ENCODE measurements around the gene FOXE3. TPM values are rescaled to one million over a fixed set of nuclear protein-coding genes. Genes with fewer than 3 reads are reported as not detected.

Gene FOXE3
- total and polyA plus RNA-seq, 5 donors from 2014 or later = not detected

GRCh38 chr1:47396671-47397196 lies 19.4 kb upstream of the FOXE3 start:
- Histone ChIP-seq H3K36me3 (ENCODE audit: control insufficient read depth, insufficient read depth, low read length) (no peaks in the 10 kb centered on the region), H3K4me3 (ENCODE audit: low read depth, low read length) (no peak overlapping the region), H3K9me3 (ENCODE audit: control insufficient read depth in 2 of 2, low read length in 2 of 2) (no peaks in the 10 kb centered on the region), H3K27me3 (ENCODE audit: control insufficient read depth, insufficient read depth, low read length) (peaks cover 2% of the 10 kb centered on the region), H3K27ac (ENCODE audit: insufficient read depth, low read length, poor library complexity, severe bottlenecking) (no peak overlapping the region), H3K4me1 (ENCODE audit: control insufficient read depth, insufficient read depth, low read length, poor library complexity, severe bottlenecking) (no peaks in the 10 kb centered on the region)
- Mint-ChIP-seq H3K4me3 (no peak overlapping the region), H3K4me1 (no peaks in the 10 kb centered on the region), H3K27ac (no peak overlapping the region), H3K27me3 (peaks cover 40% of the 10 kb centered on the region), H3K36me3 (no peaks in the 10 kb centered on the region), H3K9me3 (no peaks in the 10 kb centered on the region)
- no peak for ATAC-seq (ENCODE audit: low read depth in 2 of 2)
- DNase-seq = no peak

GRCh38 chr1:47399138-47399845 lies 16.8 kb upstream of the FOXE3 start:
- ATAC-seq (ENCODE audit: low read depth in 2 of 2) (no peak), DNase-seq (no peak)
- Mint-ChIP-seq H3K4me3 (no peak overlapping the region), H3K4me1 (no peaks in the 10 kb centered on the region), H3K36me3 (no peaks in the 10 kb centered on the region), H3K27me3 (peaks cover 46% of the 10 kb centered on the region), H3K9me3 (no peaks in the 10 kb centered on the region), H3K27ac (no peak overlapping the region)
- Histone ChIP-seq H3K9me3 (ENCODE audit: control insufficient read depth in 2 of 2, low read length in 2 of 2) (no peaks in the 10 kb centered on the region), H3K4me1 (ENCODE audit: control insufficient read depth, insufficient read depth, low read length, poor library complexity, severe bottlenecking) (no peaks in the 10 kb centered on the region), H3K27ac (ENCODE audit: insufficient read depth, low read length, poor library complexity, severe bottlenecking) (no peak overlapping the region), H3K4me3 (ENCODE audit: low read depth, low read length) (no peak overlapping the region), H3K36me3 (ENCODE audit: control insufficient read depth, insufficient read depth, low read length) (no peaks in the 10 kb centered on the region), H3K27me3 (ENCODE audit: control insufficient read depth, insufficient read depth, low read length) (peaks cover 2% of the 10 kb centered on the region)

- Histone ChIP-seq H3K36me3 (ENCODE audit: control insufficient read depth, insufficient read depth, low read length) (no peaks in the 10 kb centered on the region), H3K4me1 (ENCODE audit: control insufficient read depth, insufficient read depth, low read length, poor library complexity, severe bottlenecking) (no peaks in the 10 kb centered on the region), H3K27me3 (ENCODE audit: control insufficient read depth, insufficient read depth, low read length) (peaks cover 2% of the 10 kb centered on the region), H3K9me3 (ENCODE audit: control insufficient read depth in 2 of 2, low read length in 2 of 2) (no peaks in the 10 kb centered on the region), H3K27ac (ENCODE audit: insufficient read depth, low read length, poor library complexity, severe bottlenecking) (no peak overlapping the region), H3K4me3 (ENCODE audit: low read depth, low read length) (no peak overlapping the region)
- DNase-seq (no peak), ATAC-seq (ENCODE audit: low read depth in 2 of 2) (no peak)
- no peaks in the 10 kb centered on the region for H3K4me1 Mint-ChIP-seq
- no peak overlapping the region for H3K4me3 Mint-ChIP-seq
- no peak overlapping the region for H3K27ac Mint-ChIP-seq
- no peaks in the 10 kb centered on the region for H3K36me3 Mint-ChIP-seq
- H3K27me3 Mint-ChIP-seq = peaks cover 47% of the 10 kb centered on the region
- H3K9me3 Mint-ChIP-seq = no peaks in the 10 kb centered on the region
Observed at GRCh38 chr1:47399846-47400155, 16.3 kb upstream of the FOXE3 start.

GRCh38 chr1:47401761-47402160 lies 14.3 kb upstream of the FOXE3 start:
- no peak for DNase-seq

GRCh38 chr1:47402591-47402990 lies 13.5 kb upstream of the FOXE3 start:
- H3K9me3 ChIP-seq (ENCODE audit: control insufficient read depth in 2 of 2, low read length in 2 of 2) = no peaks in the 10 kb centered on the region
- DNase-seq (no peak), ATAC-seq (ENCODE audit: low read depth in 2 of 2) (no peak)
- no peak overlapping the region for H3K27ac ChIP-seq (ENCODE audit: insufficient read depth, low read length, poor library complexity, severe bottlenecking)
- no peaks in the 10 kb centered on the region for H3K4me1 ChIP-seq (ENCODE audit: control insufficient read depth, insufficient read depth, low read length, poor library complexity, severe bottlenecking)
- no peak overlapping the region for H3K4me3 Mint-ChIP-seq
- H3K36me3 Mint-ChIP-seq = no peaks in the 10 kb centered on the region
- H3K27me3 Mint-ChIP-seq = peaks cover 40% of the 10 kb centered on the region
- H3K9me3 Mint-ChIP-seq = no peaks in the 10 kb centered on the region
- no peaks in the 10 kb centered on the region for H3K36me3 ChIP-seq (ENCODE audit: control insufficient read depth, insufficient read depth, low read length)
- H3K27me3 ChIP-seq (ENCODE audit: control insufficient read depth, insufficient read depth, low read length) = peaks cover 2% of the 10 kb centered on the region
- H3K4me3 ChIP-seq (ENCODE audit: low read depth, low read length) = no peak overlapping the region
- H3K27ac Mint-ChIP-seq = no peak overlapping the region
- no peaks in the 10 kb centered on the region for H3K4me1 Mint-ChIP-seq

More at GRCh38 chr1:47401761-47402160, 14.3 kb upstream of the FOXE3 start:
- H3K9me3 Mint-ChIP-seq = no peaks in the 10 kb centered on the region
- peaks cover 2% of the 10 kb centered on the region for H3K27me3 ChIP-seq (ENCODE audit: control insufficient read depth, insufficient read depth, low read length)
- no peak overlapping the region for H3K27ac Mint-ChIP-seq
- no peaks in the 10 kb centered on the region for H3K4me1 Mint-ChIP-seq
- no peaks in the 10 kb centered on the region for H3K9me3 ChIP-seq (ENCODE audit: control insufficient read depth in 2 of 2, low read length in 2 of 2)
- H3K4me3 ChIP-seq (ENCODE audit: low read depth, low read length) = no peak overlapping the region
- no peak for ATAC-seq (ENCODE audit: low read depth in 2 of 2)
- peaks cover 44% of the 10 kb centered on the region for H3K27me3 Mint-ChIP-seq
- H3K36me3 Mint-ChIP-seq = no peaks in the 10 kb centered on the region
- no peaks in the 10 kb centered on the region for H3K36me3 ChIP-seq (ENCODE audit: control insufficient read depth, insufficient read depth, low read length)
- no peak overlapping the region for H3K4me3 Mint-ChIP-seq
- no peaks in the 10 kb centered on the region for H3K4me1 ChIP-seq (ENCODE audit: control insufficient read depth, insufficient read depth, low read length, poor library complexity, severe bottlenecking)
- H3K27ac ChIP-seq (ENCODE audit: insufficient read depth, low read length, poor library complexity, severe bottlenecking) = no peak overlapping the region

- Histone ChIP-seq H3K27me3 (ENCODE audit: control insufficient read depth, insufficient read depth, low read length) (peaks cover 2% of the 10 kb centered on the region), H3K9me3 (ENCODE audit: control insufficient read depth in 2 of 2, low read length in 2 of 2) (no peaks in the 10 kb centered on the region), H3K27ac (ENCODE audit: insufficient read depth, low read length, poor library complexity, severe bottlenecking) (no peak overlapping the region), H3K36me3 (ENCODE audit: control insufficient read depth, insufficient read depth, low read length) (no peaks in the 10 kb centered on the region), H3K4me3 (ENCODE audit: low read depth, low read length) (no peak overlapping the region), H3K4me1 (ENCODE audit: control insufficient read depth, insufficient read depth, low read length, poor library complexity, severe bottlenecking) (no peaks in the 10 kb centered on the region)
- Mint-ChIP-seq H3K4me3 (no peak overlapping the region), H3K4me1 (no peaks in the 10 kb centered on the region), H3K36me3 (no peaks in the 10 kb centered on the region), H3K9me3 (peaks cover 0 to 1% (median 0%) of the 10 kb centered on the region in 7 donors), H3K27me3 (peaks cover 38% of the 10 kb centered on the region), H3K27ac (no peak overlapping the region)
- DNase-seq = no peak
- no peak for ATAC-seq (ENCODE audit: low read depth in 2 of 2)
Observed at GRCh38 chr1:47403321-47403910, 12.7 kb upstream of the FOXE3 start.

- Histone ChIP-seq H3K9me3 (ENCODE audit: control insufficient read depth in 2 of 2, low read length in 2 of 2) (no peaks in the 10 kb centered on the region), H3K36me3 (ENCODE audit: control insufficient read depth, insufficient read depth, low read length) (no peaks in the 10 kb centered on the region), H3K4me1 (ENCODE audit: control insufficient read depth, insufficient read depth, low read length, poor library complexity, severe bottlenecking) (no peaks in the 10 kb centered on the region), H3K4me3 (ENCODE audit: low read depth, low read length) (no peak overlapping the region), H3K27ac (ENCODE audit: insufficient read depth, low read length, poor library complexity, severe bottlenecking) (no peak overlapping the region), H3K27me3 (ENCODE audit: control insufficient read depth, insufficient read depth, low read length) (no peaks in the 10 kb centered on the region)
- no peaks in the 10 kb centered on the region for H3K4me1 Mint-ChIP-seq
- H3K36me3 Mint-ChIP-seq = no peaks in the 10 kb centered on the region
- ATAC-seq (ENCODE audit: low read depth in 2 of 2) = no peak
- no peak overlapping the region for H3K27ac Mint-ChIP-seq
- H3K9me3 Mint-ChIP-seq = peaks cover 0 to 1% (median 0%) of the 10 kb centered on the region in 7 donors
- H3K27me3 Mint-ChIP-seq = peaks cover 26% of the 10 kb centered on the region
- H3K4me3 Mint-ChIP-seq = no peak overlapping the region
- no peak for DNase-seq
Observed at GRCh38 chr1:47405697-47406096, 10.4 kb upstream of the FOXE3 start.

GRCh38 chr1:47406966-47407365 lies 9.1 kb upstream of the FOXE3 start:
- Mint-ChIP-seq H3K27ac (no peak overlapping the region), H3K4me1 (no peaks in the 10 kb centered on the region), H3K4me3 (no peak overlapping the region), H3K36me3 (no peaks in the 10 kb centered on the region), H3K27me3 (peaks cover 19% of the 10 kb centered on the region), H3K9me3 (peaks cover 0 to 1% (median 0%) of the 10 kb centered on the region in 7 donors)
- H3K27ac ChIP-seq (ENCODE audit: insufficient read depth, low read length, poor library complexity, severe bottlenecking) = no peak overlapping the region
- ATAC-seq (ENCODE audit: low read depth in 2 of 2) = no peak
- H3K4me1 ChIP-seq (ENCODE audit: control insufficient read depth, insufficient read depth, low read length, poor library complexity, severe bottlenecking) = no peaks in the 10 kb centered on the region
- no peak overlapping the region for H3K4me3 ChIP-seq (ENCODE audit: low read depth, low read length)
- no peaks in the 10 kb centered on the region for H3K9me3 ChIP-seq (ENCODE audit: control insufficient read depth in 2 of 2, low read length in 2 of 2)
- H3K36me3 ChIP-seq (ENCODE audit: control insufficient read depth, insufficient read depth, low read length) = no peaks in the 10 kb centered on the region
- no peaks in the 10 kb centered on the region for H3K27me3 ChIP-seq (ENCODE audit: control insufficient read depth, insufficient read depth, low read length)
- no peak for DNase-seq

All from CD4-positive, CD25-positive, alpha-beta regulatory T cell (primary cell).